ENCODE measurements around the gene LAMTOR1.

The LAMTOR1 gene

DNA sequence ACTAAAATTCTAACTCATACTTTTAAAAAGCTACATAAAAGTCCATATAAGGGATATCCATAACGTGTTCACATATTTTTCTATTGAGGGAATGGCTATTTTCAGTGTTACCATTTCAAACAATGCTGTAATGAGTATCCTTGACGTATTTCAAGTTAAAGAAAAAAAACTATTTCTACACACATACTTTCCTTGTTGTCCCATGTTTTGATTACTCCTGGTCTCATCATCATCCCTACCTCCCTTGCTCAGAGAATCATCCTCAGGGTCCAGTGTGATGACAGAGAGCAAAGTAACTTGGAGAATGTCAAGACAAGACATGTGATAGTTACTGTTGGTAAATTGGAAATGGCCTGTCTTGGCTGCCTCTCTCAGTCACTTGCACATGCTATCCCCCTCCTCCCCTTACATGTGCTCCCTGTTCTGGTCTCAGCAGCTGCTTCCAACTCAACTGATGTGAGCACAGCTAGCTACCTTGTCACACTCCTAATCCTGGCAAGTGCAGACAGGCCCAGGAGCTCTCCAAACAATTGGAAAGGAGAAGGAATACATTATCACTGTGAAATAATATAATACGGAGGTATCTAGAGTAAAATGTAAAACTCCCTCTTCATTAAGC, 44.6 kb downstream of the LAMTOR1 start:
- no peak for TF ChIP-seq ZNF274 (IDR thresholded peaks at IDR 0.05; ENCODE audit: low read depth, low read length)
- no peak overlapping the region for H3K4me3 ChIP-seq (ENCODE audit: low read length)

DNA sequence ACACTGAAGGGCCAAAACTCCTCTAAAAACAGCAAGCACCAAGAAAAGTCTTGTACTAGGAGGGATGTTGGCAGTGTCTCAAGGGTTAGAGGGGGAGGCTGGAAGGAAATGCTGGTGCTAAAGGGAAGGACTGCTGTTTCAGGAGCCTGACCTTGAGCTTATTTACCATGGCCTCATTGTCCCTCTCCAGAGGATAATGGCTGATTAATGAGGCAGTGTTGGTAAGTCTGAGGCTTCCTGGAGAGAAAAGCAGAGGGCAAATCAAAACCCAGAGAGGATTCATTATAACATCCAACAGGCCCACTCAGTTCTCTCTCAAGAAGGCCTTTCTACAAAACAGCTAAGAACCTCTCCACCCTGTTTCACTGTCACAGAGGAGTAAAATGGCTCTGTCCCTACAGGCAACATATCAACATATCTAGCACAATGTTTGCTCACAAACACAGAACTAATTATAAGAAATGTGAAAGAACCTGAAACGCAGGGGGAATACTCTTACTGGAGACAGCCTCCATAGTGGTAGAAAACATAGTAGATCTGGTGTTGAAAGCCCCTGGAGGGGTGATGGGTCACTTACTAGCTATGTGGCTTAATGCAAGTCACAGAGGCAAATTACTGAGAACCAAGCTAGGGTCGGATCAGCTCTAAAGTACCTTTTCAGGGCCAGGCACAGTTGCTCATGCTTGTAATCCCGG, 54.2 kb downstream of the LAMTOR1 start:
- no peak overlapping the region for H3K4me3 ChIP-seq (ENCODE audit: low read length)
- no peak for TF ChIP-seq ZNF274 (IDR thresholded peaks at IDR 0.05; ENCODE audit: low read depth, low read length)
